ENCODE measurements around the gene CCDC148. TPM values are rescaled to one million over a fixed set of nuclear protein-coding genes. Genes with fewer than 3 reads are reported as not detected.

Gene CCDC148
- total and polyA plus RNA-seq, 2 experiments from 2014 or later: 0.39 to 2.1 TPM

- Histone ChIP-seq H3K27me3 (no peaks in the 10 kb centered on the region), H3K4me1 (ENCODE audit: low read depth) (no peaks in the 10 kb centered on the region), H3K27ac (no peak overlapping the region), H3K4me3 (no peak overlapping the region), H3K9me3 (ENCODE audit: low read depth) (no peaks in the 10 kb centered on the region), H3K36me3 (no peaks in the 10 kb centered on the region)
- DNase-seq (ENCODE audit: low read depth in 1 of 2, low spot score in 1 of 2): no peak
- TF ChIP-seq CTCF (IDR thresholded peaks at IDR 0.05; ENCODE audit: low read depth, low read length): no peak
Observed at GRCh38 chr2:158124896-158125295, 331.7 kb downstream of the CCDC148 start.

Other genes starting within 250 kb of the CCDC148 start
- gene PKP4, start 199 bp upstream of the CCDC148 start, total RNA-seq: 43.8 and 73.1 TPM in 2 replicates
- 7.2 and 17.6 TPM in 2 replicates for gene PKP4, start 199 bp upstream of the CCDC148 start, polyA plus RNA-seq

All from cardiac muscle cell (in vitro differentiated cells and primary cell).